CD14-positive monocyte (primary cell): ENCODE results near the gene TAS2R10. TPM values are rescaled to one million over a fixed set of nuclear protein-coding genes. Genes with fewer than 3 reads are reported as not detected.

Experiments used
- DNase-seq, 3 donors: peaks; one replicate each; pipeline ENCODE4 v3.0.0-alpha.2; 2011 to 2022
- H2AFZ ChIP-seq: 2 replicates; pipeline ENCODE4 v1.6.0; 2012; ENCODE audit warnings: mild to moderate bottlenecking, low read depth, low read length, inconsistent platforms; ENCODE audit not compliant: insufficient read depth, poor library complexity, severe bottlenecking
- H3K27ac ChIP-seq, 2 donors: 1 replicate in 1 of 2; 2 replicates in 1 of 2; pipeline ENCODE4 v1.5.1; 2012 to 2013; ENCODE audit warnings: low read length in 2 of 2, control low read depth in 1 of 2, inconsistent platforms in 1 of 2, low read depth in 1 of 2, mild to moderate bottlenecking in 1 of 2
- H3K27me3 ChIP-seq, 2 donors: one replicate each; pipeline versions ENCODE4 v1.6.0 to v1.6.1; 2011 to 2013; ENCODE audit warnings: low read length in 2 of 2; ENCODE audit not compliant: control insufficient read depth in 2 of 2, insufficient read depth in 2 of 2
- H3K36me3 ChIP-seq, 2 donors: replicated peaks in 1 of 2; 1 replicate in 1 of 2; 2 replicates in 1 of 2; pipeline versions ENCODE4 v1.5.1 to v1.6.1; 2012 to 2013; ENCODE audit warnings: low read length in 2 of 2, control low read depth in 1 of 2, inconsistent platforms in 1 of 2, mild to moderate bottlenecking in 1 of 2; ENCODE audit not compliant: insufficient read depth in 2 of 2, control insufficient read depth in 1 of 2
- H3K4me1 ChIP-seq, 2 donors: 1 replicate in 1 of 2; 2 replicates in 1 of 2; pipeline versions ENCODE4 v1.5.1 to v1.6.1; 2012 to 2013; ENCODE audit warnings: low read length in 2 of 2, control low read depth in 1 of 2, inconsistent platforms in 1 of 2, mild to moderate bottlenecking in 1 of 2, moderate library complexity in 1 of 2; ENCODE audit not compliant: insufficient read depth in 2 of 2, control insufficient read depth in 1 of 2
- H3K4me2 ChIP-seq: replicated peaks from 2 replicates; pipeline ENCODE3; 2012; ENCODE audit warnings: low read length, moderate library complexity, mild to moderate bottlenecking; ENCODE audit not compliant: poor library complexity, severe bottlenecking; ENCODE audit errors: extremely low read depth
- H3K4me3 ChIP-seq, 3 experiments: fragments of 200-600 bp in 1 of 3; sonication (generic) in 1 of 3; replicated peaks in 1 of 3; 1 replicate in 2 of 3; 2 replicates in 1 of 3; pipeline ENCODE4 v1.5.1; 2011 to 2013; ENCODE audit warnings: low read length in 3 of 3, mild to moderate bottlenecking in 3 of 3, control low read depth in 2 of 3, low read depth in 2 of 3, inconsistent platforms in 1 of 3, moderate library complexity in 1 of 3
- H3K79me2 ChIP-seq: 2 replicates; pipeline ENCODE4 v1.6.0; 2012; ENCODE audit warnings: mild to moderate bottlenecking, control low read depth, inconsistent platforms, low read length, moderate library complexity; ENCODE audit not compliant: insufficient read depth
- H3K9ac ChIP-seq: 2 replicates; pipeline ENCODE4 v1.6.0; 2017; ENCODE audit warnings: low read length, mild to moderate bottlenecking; ENCODE audit not compliant: insufficient read depth, poor library complexity, severe bottlenecking
- H3K9me3 ChIP-seq, 2 donors: replicated peaks in 1 of 2; 1 replicate in 1 of 2; 2 replicates in 1 of 2; pipeline versions ENCODE4 v1.5.1 to v1.6.1; 2012 to 2013; ENCODE audit warnings: low read length in 2 of 2, control low read depth in 1 of 2; ENCODE audit not compliant: control insufficient read depth in 1 of 2, insufficient read depth in 1 of 2
- H4K20me1 ChIP-seq: 2 replicates; pipeline ENCODE4 v1.6.0; 2012; ENCODE audit warnings: mild to moderate bottlenecking, low read length, control low read depth, moderate library complexity; ENCODE audit not compliant: insufficient read depth
- H3K27ac Mint-ChIP-seq, 7 donors: one replicate each; pipeline ENCODE4 v1.8.0; 2020; ENCODE audit warnings: mild to moderate bottlenecking in 7 of 7, mixed read lengths in 7 of 7, moderate library complexity in 6 of 7, inconsistent platforms in 2 of 7
- H3K27me3 Mint-ChIP-seq, 3 donors: one replicate each; pipeline ENCODE4 v1.8.0; 2021 to 2022; ENCODE audit warnings: low read depth in 3 of 3, mild to moderate bottlenecking in 3 of 3, mixed read lengths in 3 of 3, moderate library complexity in 3 of 3, inconsistent platforms in 1 of 3
- H3K36me3 Mint-ChIP-seq, 2 donors: one replicate each; pipeline ENCODE4 v1.8.0; 2020; ENCODE audit warnings: mixed read lengths in 2 of 2, inconsistent platforms in 1 of 2, mild to moderate bottlenecking in 1 of 2
- H3K4me1 Mint-ChIP-seq: one replicate; pipeline ENCODE4 v1.8.0; 2020; ENCODE audit warnings: mild to moderate bottlenecking, mixed read lengths
- H3K4me3 Mint-ChIP-seq, 2 donors: one replicate each; pipeline ENCODE4 v1.8.0; 2020; ENCODE audit warnings: mild to moderate bottlenecking in 2 of 2, mixed read lengths in 2 of 2, moderate library complexity in 1 of 2
- H3K9me3 Mint-ChIP-seq, 7 donors: one replicate each; pipeline ENCODE4 v1.8.0; 2020 to 2022; ENCODE audit warnings: mixed read lengths in 7 of 7, mild to moderate bottlenecking in 6 of 7, moderate library complexity in 6 of 7, inconsistent platforms in 2 of 7
- CTCF ChIP-seq: fragments of 200-600 bp; IDR thresholded peaks from one replicate; pipeline ENCODE4 v1.8.0; 2022; ENCODE audit warnings: antibody characterized with exemption, mild to moderate bottlenecking
- WGBS: methylation state at CpG from one replicate; pipeline ENCODE4 v1.1.5; 2013; ENCODE audit warnings: missing lambda C conversion rate; ENCODE audit not compliant: insufficient coverage; 5-methylcytosine and 5-hydroxymethylcytosine counted together
- intact Hi-C, 2 donors: fragments of 100-400 bp; cut with micrococcal nuclease; formaldehyde crosslinking; loops; one replicate each; pipeline versions ENCODE4 v1.15.0 to v1.15.1; 2023
- polyA plus RNA-seq, 3 donors: library from polyadenylated mRNA; depleted of rRNA in 1 of 3; unstranded in 2 of 3; stranded (reverse) in 1 of 3; fragments of 300-500 nt in 2 of 3; fragments of >200 nt in 1 of 3; fragmentation: Illumina TruSeq in 2 of 3; gene quantifications; 1 replicate in 2 of 3; 2 replicates in 1 of 3; pipeline ENCODE4 v1.2.3, GENCODE V29; 2012 to 2021

The TAS2R10 gene
- polyA plus RNA-seq, 3 donors, result 0.08 TPM; not detected in 2

- Histone ChIP-seq H3K9me3 (peaks cover 22 to 28% of the 10 kb centered on the region in 2 donors), H4K20me1 (no peaks in the 10 kb centered on the region), H3K4me1 (no peaks in the 10 kb centered on the region), H3K4me3 (no peak overlapping the region), H2AFZ (no peak overlapping the region), H3K27ac (no peak overlapping the region), H3K4me2 (no peak overlapping the region), H3K36me3 (no peaks in the 10 kb centered on the region), H3K79me2 (no peaks in the 10 kb centered on the region), H3K9ac (no peak overlapping the region), H3K27me3 (no peaks in the 10 kb centered on the region)
- Mint-ChIP-seq H3K27ac (no peak overlapping the region), H3K9me3 (peaks cover 23 to 38% (median 32%) of the 10 kb centered on the region in 7 donors), H3K4me1 (no peaks in the 10 kb centered on the region), H3K36me3 (peaks cover 3 to 13% of the 10 kb centered on the region in 2 donors), H3K4me3 (no peak overlapping the region), H3K27me3 (peaks cover 0 to 2% (median 0%) of the 10 kb centered on the region in 3 donors)
- no peak for TF ChIP-seq CTCF
- no peak for DNase-seq
- 92% methylated on average over 2 of the region's 2 CpGs for WGBS
- intact Hi-C loops, result no loop called here
Observed at GRCh38 chr12:10861366-10861765, 35.2 kb upstream of the TAS2R10 start.

- H3K9me3 Mint-ChIP-seq, result peaks cover 20 to 36% (median 27%) of the 10 kb centered on the region in 7 donors
- Histone ChIP-seq H3K9me3 (peaks cover 26 to 33% of the 10 kb centered on the region in 2 donors), H2AFZ (no peak overlapping the region), H3K36me3 (no peaks in the 10 kb centered on the region), H3K9ac (no peak overlapping the region), H3K4me1 (no peaks in the 10 kb centered on the region), H3K4me2 (no peak overlapping the region), H3K27ac (no peak overlapping the region), H3K4me3 (no peak overlapping the region), H4K20me1 (no peaks in the 10 kb centered on the region), H3K27me3 (no peaks in the 10 kb centered on the region), H3K79me2 (no peaks in the 10 kb centered on the region)
- H3K4me1 Mint-ChIP-seq, result no peaks in the 10 kb centered on the region
- no peak overlapping the region for H3K27ac Mint-ChIP-seq
- intact Hi-C loops, result no loop called here
- H3K4me3 Mint-ChIP-seq, result no peak overlapping the region
- no peak for DNase-seq
- peaks cover 0 to 2% (median 0%) of the 10 kb centered on the region in 3 donors for H3K27me3 Mint-ChIP-seq
- TF ChIP-seq CTCF, result no peak
- 100% methylated on average over 2 of the region's 2 CpGs for WGBS
- H3K36me3 Mint-ChIP-seq, result peaks cover 7 to 13% of the 10 kb centered on the region in 2 donors
Observed at GRCh38 chr12:10855807-10856206, 29.6 kb upstream of the TAS2R10 start.
